Common myeloid progenitor, CD34-positive (primary cell): ENCODE measurements around the gene ZNF132.

Experiments
- CTCF ChIA-PET: fragments of 350-600 bp; sonication (Branson Sonifier 250); formaldehyde crosslinking; loops from one replicate; lab custom pipeline; 2021; ENCODE audit warnings: antibody characterized with exemption; lab: Charles Lee
- POLR2A ChIA-PET: fragments of 350-600 bp; sonication (Branson Sonifier 250); formaldehyde crosslinking; loops from one replicate; lab custom pipeline; 2021; ENCODE audit warnings: antibody characterized with exemption; lab: Charles Lee
- DNase-seq, 3 donors: peaks; one replicate each; pipeline versions ENCODE4 v3.0.0 to v3.0.0-alpha.2; 2013
- H3K27ac ChIP-seq, 2 experiments: 1 replicate in 1 of 2; 2 replicates in 1 of 2; pipeline ENCODE4 v1.7.0; 2013; ENCODE audit warnings: inconsistent platforms in 2 of 2, low read length in 2 of 2, mild to moderate bottlenecking in 2 of 2, low read depth in 1 of 2, moderate library complexity in 1 of 2; ENCODE audit not compliant: severe bottlenecking in 2 of 2, insufficient read depth in 1 of 2, poor library complexity in 1 of 2
- H3K27me3 ChIP-seq, 5 experiments: replicated peaks in 2 of 5; 1 replicate in 3 of 5; 2 replicates in 2 of 5; pipeline versions ENCODE4 v1.6.1 to v1.7.0; 2013; ENCODE audit warnings: low read length in 4 of 5, mild to moderate bottlenecking in 2 of 5, moderate library complexity in 2 of 5, inconsistent platforms in 1 of 5; ENCODE audit not compliant: insufficient read depth in 5 of 5, control insufficient read depth in 4 of 5
- H3K36me3 ChIP-seq, 4 experiments: 1 replicate in 2 of 4; 2 replicates in 2 of 4; pipeline versions ENCODE4 v1.6.1 to v1.7.0; 2013; ENCODE audit warnings: low read length in 3 of 4, control low read depth in 1 of 4, mild to moderate bottlenecking in 1 of 4; ENCODE audit not compliant: control insufficient read depth in 4 of 4, insufficient read depth in 4 of 4
- H3K4me1 ChIP-seq, 4 experiments: 1 replicate in 3 of 4; 2 replicates in 1 of 4; pipeline versions ENCODE4 v1.6.1 to v1.7.1; 2013; ENCODE audit warnings: low read length in 3 of 4, mild to moderate bottlenecking in 3 of 4, control low read depth in 1 of 4, inconsistent platforms in 1 of 4, moderate library complexity in 1 of 4; ENCODE audit not compliant: control insufficient read depth in 4 of 4, insufficient read depth in 4 of 4; ENCODE audit errors: control extremely low read depth in 1 of 4
- H3K4me3 ChIP-seq, 7 experiments: 1 replicate in 4 of 7; 2 replicates in 3 of 7; pipeline versions ENCODE4 v1.5.1 to v1.7.0; 2013; ENCODE audit warnings: mild to moderate bottlenecking in 7 of 7, low read length in 6 of 7, moderate library complexity in 6 of 7, inconsistent platforms in 2 of 7, low read depth in 2 of 7, control low read depth in 1 of 7; ENCODE audit not compliant: insufficient read depth in 4 of 7, control insufficient read depth in 1 of 7; ENCODE audit errors: extremely low read depth in 1 of 7
- H3K9me3 ChIP-seq, 5 experiments: 1 replicate in 4 of 5; 2 replicates in 1 of 5; pipeline versions ENCODE4 v1.6.1 to v1.7.1; 2013; ENCODE audit warnings: low read length in 4 of 5, mild to moderate bottlenecking in 2 of 5, inconsistent platforms in 1 of 5, low read depth in 1 of 5, moderate library complexity in 1 of 5; ENCODE audit not compliant: control insufficient read depth in 4 of 5, insufficient read depth in 2 of 5; ENCODE audit errors: control extremely low read depth in 1 of 5
- WGBS: methylation state at CpG from one replicate; pipeline ENCODE4 v1.1.5; 2013; ENCODE audit not compliant: insufficient coverage; 5-methylcytosine and 5-hydroxymethylcytosine counted together

Gene ZNF132

GRCh38 chr19:58440556-58440955, 603 bp upstream of the ZNF132 start:
- Histone ChIP-seq H3K36me3 (peaks cover 8 to 24% (median 18%) of the 10 kb centered on the region in 4 experiments), H3K27ac (peak overlapping the region; percentile 67 to 93), H3K27me3 (peaks cover 0 to 2% (median 0%) of the 10 kb centered on the region in 5 experiments), H3K4me1 (peaks cover 0 to 19% (median 15%) of the 10 kb centered on the region in 4 experiments), H3K4me3 (peak overlapping the region; percentile 44 to 87 (median 78)), H3K9me3 (peaks cover 0 to 44% (median 25%) of the 10 kb centered on the region in 5 experiments)
- POLR2A ChIA-PET = interaction anchor here (1.2 kb wide), 1 partner anchor 11 kb away, joined by 5 read pairs; the partner anchor contains the start of gene ZNF324B
- WGBS = 18% methylated on average over 30 of the region's 31 CpGs
- CTCF ChIA-PET = no interaction called here
- DNase-seq = no peak

- CTCF ChIA-PET = interaction anchor here (0.7 to 1.3 kb wide), 3 partner anchors 8 to 147 kb away, joined by 3 to 4 read pairs (median 3); no protein-coding TSS in a partner anchor
- H3K27me3 ChIP-seq = no peaks in the 10 kb centered on the region
- POLR2A ChIA-PET = no interaction called here
- H3K9me3 ChIP-seq = peaks cover 12 to 90% (median 78%) of the 10 kb centered on the region in 5 experiments
- H3K4me3 ChIP-seq = peak overlapping the region in 1 of 7 experiments; percentile 22
- H3K27ac ChIP-seq = no peak overlapping the region
- H3K4me1 ChIP-seq = peaks cover 0 to 5% (median 2%) of the 10 kb centered on the region in 4 experiments
- WGBS = 100% methylated on average over 1 of the region's 2 CpGs
- peaks cover 28 to 76% (median 55%) of the 10 kb centered on the region in 4 experiments for H3K36me3 ChIP-seq
- peak in 1 of 3 donors; percentile 40 for DNase-seq
These were observed 5.7 kb downstream of the ZNF132 start for GRCh38 chr19:58434217-58434616.

GRCh38 chr19:58429745-58430144, 10.2 kb downstream of the ZNF132 start:
- H3K36me3 ChIP-seq = peaks cover 15 to 51% (median 33%) of the 10 kb centered on the region in 4 experiments
- DNase-seq = no peak
- no peaks in the 10 kb centered on the region for H3K4me1 ChIP-seq
- no peaks in the 10 kb centered on the region for H3K27me3 ChIP-seq
- H3K4me3 ChIP-seq = no peak overlapping the region
- ChIA-PET POLR2A (interaction anchor here (0.8 kb wide), 1 partner anchor 11 kb away, joined by 4 read pairs; no protein-coding TSS in a partner anchor), CTCF (no interaction called here)
- H3K27ac ChIP-seq = no peak overlapping the region
- peaks cover 18 to 76% (median 65%) of the 10 kb centered on the region in 5 experiments for H3K9me3 ChIP-seq

- Histone ChIP-seq H3K27ac (no peak overlapping the region), H3K36me3 (peaks cover 5 to 42% (median 21%) of the 10 kb centered on the region in 4 experiments), H3K9me3 (peaks cover 17 to 65% (median 54%) of the 10 kb centered on the region in 5 experiments), H3K4me1 (no peaks in the 10 kb centered on the region), H3K4me3 (no peak overlapping the region), H3K27me3 (no peaks in the 10 kb centered on the region)
- WGBS = no CpG with 5 or more reads among the region's 1 CpG
- ChIA-PET CTCF (no interaction called here), POLR2A (no interaction called here)
- no peak for DNase-seq
These were observed 11.3 kb downstream of the ZNF132 start for GRCh38 chr19:58428617-58429016.

- CTCF ChIA-PET = interaction anchor here (0.9 to 1.1 kb wide), 2 partner anchors 9 to 15 kb away, joined by 3 to 4 read pairs; partner anchors contain the start of gene ZNF584
- POLR2A ChIA-PET = no interaction called here
- 95% methylated on average over 4 of the region's 7 CpGs for WGBS
These were observed 22.9 kb downstream of the ZNF132 start for GRCh38 chr19:58417071-58417470.

DNA sequence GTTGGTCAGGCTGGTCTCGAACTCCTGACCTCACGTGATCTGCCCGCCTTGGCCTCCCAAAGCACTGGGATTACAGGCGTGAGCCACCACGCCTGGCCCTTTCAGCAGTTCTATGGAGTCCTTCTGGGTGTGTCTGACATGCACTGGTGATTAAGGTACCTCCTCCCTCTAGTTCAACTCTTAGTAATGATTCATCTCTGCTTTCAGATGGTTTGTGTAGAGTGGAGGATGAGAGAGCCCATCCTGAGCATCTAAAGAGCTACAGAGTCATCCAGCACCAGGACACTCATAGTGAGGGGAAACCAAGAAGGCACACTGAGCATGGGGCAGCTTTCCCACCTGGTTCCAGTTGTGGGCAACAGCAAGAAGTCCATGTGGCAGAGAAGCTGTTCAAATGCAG, 23.3 kb downstream of the ZNF132 start:
- H3K36me3 ChIP-seq = peaks cover 30 to 56% (median 51%) of the 10 kb centered on the region in 4 experiments
- H3K4me3 ChIP-seq = peak overlapping the region in 1 of 7 experiments; percentile 30
- ChIA-PET CTCF (interaction anchor here (0.9 kb wide), 1 partner anchor 9 kb away, joined by 4 read pairs; the partner anchor contains the start of gene ZNF584), POLR2A (no interaction called here)
- DNase-seq = no peak
- no peak overlapping the region for H3K27ac ChIP-seq
- no peaks in the 10 kb centered on the region for H3K4me1 ChIP-seq
- H3K27me3 ChIP-seq = no peaks in the 10 kb centered on the region
- peaks cover 0 to 30% (median 16%) of the 10 kb centered on the region in 5 experiments for H3K9me3 ChIP-seq
- 100% methylated on average over 3 of the region's 5 CpGs for WGBS

More at GRCh38 chr19:58417071-58417470, 22.9 kb downstream of the ZNF132 start:
- H3K27ac ChIP-seq = no peak overlapping the region
- no peaks in the 10 kb centered on the region for H3K27me3 ChIP-seq
- peaks cover 0 to 30% (median 16%) of the 10 kb centered on the region in 5 experiments for H3K9me3 ChIP-seq
- H3K4me1 ChIP-seq = no peaks in the 10 kb centered on the region
- no peak for DNase-seq
- H3K36me3 ChIP-seq = peaks cover 30 to 57% (median 52%) of the 10 kb centered on the region in 4 experiments
- peak overlapping the region in 1 of 7 experiments; percentile 30 for H3K4me3 ChIP-seq
